Left renal cortex interstitium (tissue), 4 donors: ENCODE results near the gene GRM1. TPM values are rescaled to one million over a fixed set of nuclear protein-coding genes. Genes with fewer than 3 reads are reported as not detected.

Source experiments
- DNase-seq, 4 donors: peaks; one replicate each; pipeline ENCODE4 v3.0.0-alpha.2; 2013; ENCODE audit warnings: low read depth in 4 of 4, low spot score in 2 of 4, missing footprints in 1 of 4
- polyA plus RNA-seq, 4 donors: library from polyadenylated mRNA; unstranded; fragments of 120-200 nt; gene quantifications; one replicate each; pipeline ENCODE4 v1.2.1, GENCODE V29; 2013; ENCODE audit not compliant: insufficient read length in 4 of 4

The GRM1 gene
- polyA plus RNA-seq, 4 donors: 0.19 to 0.40 (median 0.22) TPM

- no peak for DNase-seq
Observed at GRCh38 chr6:146434732-146435390, 406.0 kb downstream of the GRM1 start.

DNA sequence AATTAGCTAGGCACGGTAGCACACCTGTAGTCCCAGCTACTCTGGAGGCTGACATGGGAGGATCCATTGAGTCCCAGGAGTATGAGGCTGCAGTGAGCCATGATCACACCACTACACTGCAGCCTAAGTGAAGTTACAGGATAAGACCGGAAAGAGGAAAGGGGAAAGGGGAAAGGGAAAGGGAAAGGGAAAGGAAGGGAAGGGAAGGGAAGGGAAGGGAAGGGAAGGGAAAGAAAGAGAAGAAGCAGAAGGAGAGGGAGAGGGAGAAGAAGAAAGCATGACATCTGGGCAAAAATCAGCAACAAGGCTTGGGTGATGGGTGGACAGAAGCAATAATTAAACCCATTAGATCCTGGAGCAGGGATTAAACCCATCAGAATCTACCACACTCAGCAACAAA, 413.0 kb downstream of the GRM1 start:
- DNase-seq: no peak

DNA sequence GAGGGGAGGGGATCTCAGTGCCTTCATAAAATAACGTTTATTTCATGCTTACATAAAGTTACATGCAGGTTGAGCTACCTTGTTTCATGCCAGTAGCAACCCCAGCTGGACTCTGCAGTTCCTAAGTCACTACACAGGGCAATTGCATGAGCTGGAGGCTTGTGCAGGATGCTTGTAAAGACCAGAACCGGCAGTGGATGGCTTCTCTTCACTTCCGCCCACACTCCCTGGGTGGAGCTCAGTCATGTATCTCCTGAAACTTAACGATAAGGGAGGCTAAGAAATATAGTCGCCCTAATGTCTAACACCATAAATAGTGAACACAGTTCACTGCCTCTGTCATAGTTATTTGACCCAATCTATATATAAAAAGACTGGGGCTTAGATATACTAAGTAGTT, 415.3 kb downstream of the GRM1 start:
- no peak for DNase-seq

DNA sequence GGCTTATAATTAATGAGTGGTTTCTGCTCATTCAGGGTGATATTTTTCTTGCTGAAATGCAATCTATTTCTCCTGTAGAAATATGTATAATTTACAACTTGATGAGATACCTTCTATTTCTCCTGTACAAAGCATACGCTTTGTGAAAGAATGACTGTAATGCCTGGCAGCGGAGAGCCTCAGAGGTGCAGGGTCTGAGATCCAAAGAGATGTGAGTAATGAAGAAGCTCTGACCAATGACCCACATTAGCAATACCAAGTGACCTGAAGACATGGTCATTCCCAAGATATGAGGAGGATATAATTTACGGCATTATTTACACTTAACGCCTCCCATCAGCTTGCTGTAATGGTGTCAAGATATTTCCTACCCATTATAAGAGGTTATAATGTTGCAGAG, 416.4 kb downstream of the GRM1 start:
- DNase-seq: no peak

DNA sequence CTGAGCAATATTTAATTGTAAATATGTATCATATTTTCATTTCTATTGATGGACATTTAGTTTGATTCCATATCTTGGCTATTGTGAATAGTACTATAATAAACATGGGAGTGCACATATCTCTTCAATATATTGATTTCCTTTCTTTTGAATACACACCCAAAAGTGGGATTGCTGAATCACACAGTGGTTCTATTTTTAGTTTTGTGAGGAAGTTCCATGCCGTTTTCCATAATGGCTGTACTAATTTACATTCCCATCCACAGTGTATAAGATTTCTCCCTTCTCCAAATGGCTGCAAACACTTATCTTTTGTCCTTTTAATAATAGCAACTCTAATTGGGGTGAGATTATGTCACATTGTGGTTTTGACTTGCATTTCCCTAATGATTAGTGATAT, 428.0 kb downstream of the GRM1 start:
- no peak for DNase-seq

GRCh38 chr6:146460941-146461340, 432.1 kb downstream of the GRM1 start:
- no peak for DNase-seq

GRCh38 chr6:146470091-146470770, 441.4 kb downstream of the GRM1 start:
- DNase-seq: no peak

DNA sequence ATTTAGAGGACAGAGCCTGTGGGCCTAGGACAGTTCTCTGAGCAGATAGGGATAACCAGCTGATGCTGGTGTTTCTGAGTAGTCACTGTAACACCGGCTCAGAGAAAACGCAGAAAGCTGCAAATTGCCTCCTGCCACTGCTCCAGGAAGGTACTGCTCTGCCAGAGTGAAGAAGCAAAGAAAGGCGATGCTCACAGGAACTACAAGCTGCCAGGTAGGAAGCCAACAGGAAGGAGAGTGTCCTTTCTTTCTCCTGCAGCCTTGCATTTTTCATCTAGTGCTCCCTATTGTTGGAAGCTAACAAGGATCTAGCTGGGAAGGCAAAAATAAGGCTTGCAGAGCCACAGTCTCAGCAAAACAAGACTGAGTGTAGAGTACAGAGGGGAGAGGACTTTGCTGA, 444.1 kb downstream of the GRM1 start:
- DNase-seq: no peak

- DNase-seq: no peak
Observed at GRCh38 chr6:146481527-146481926, 452.7 kb downstream of the GRM1 start.

DNA sequence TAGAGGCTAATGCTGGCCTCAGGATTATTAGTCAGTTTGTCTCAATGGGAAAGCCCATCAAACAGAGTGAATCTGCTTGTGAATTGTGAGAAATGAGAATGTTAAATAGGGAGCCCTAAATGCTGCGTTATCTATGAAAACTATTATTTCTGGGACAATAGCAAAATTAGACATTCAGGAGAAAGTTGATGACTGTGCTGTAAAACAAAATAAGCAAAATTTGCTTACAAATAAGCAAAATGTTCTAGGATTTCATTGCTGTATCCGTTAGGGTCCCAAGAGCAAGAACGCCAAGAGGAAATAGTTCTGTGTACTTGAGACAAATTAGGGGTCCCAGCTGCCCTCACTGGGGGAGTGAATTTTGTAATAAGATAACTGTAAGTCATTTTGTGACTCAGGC, 455.5 kb downstream of the GRM1 start:
- DNase-seq: no peak

Other genes starting within 250 kb of the GRM1 start
- gene FBXO30, start 214.3 kb upstream of the GRM1 start, polyA plus RNA-seq: 10 to 100 TPM; 11.1 to 12.8 (median 12.0) TPM
- gene SHPRH, start 64.7 kb upstream of the GRM1 start, polyA plus RNA-seq: 10 to 100 TPM; 18.9 to 24.9 (median 23.1) TPM